Neural crest cell (in vitro differentiated cells): Measurements from ENCODE around the gene CCDC66. TPM values are rescaled to one million over a fixed set of nuclear protein-coding genes. Genes with fewer than 3 reads are reported as not detected.
"Not testable (repeated sequence)": the region's sequence is repeated elsewhere in the genome, so short reads cannot be mapped to it uniquely, and the experiment has no call there.

Experiments
- DNase-seq: peaks from one replicate; pipeline ENCODE4 v3.0.0; 2021; ENCODE audit warnings: low read depth, mixed read lengths, low spot score
- H3K27ac Mint-ChIP-seq: one replicate; pipeline ENCODE4 v1.8.0; 2021; ENCODE audit warnings: mild to moderate bottlenecking, mixed read lengths; ENCODE audit not compliant: unreplicated experiment
- H3K27me3 Mint-ChIP-seq: 2 replicates; pipeline ENCODE4 v1.8.0; 2021; ENCODE audit warnings: low read depth, mild to moderate bottlenecking, mixed read lengths
- H3K36me3 Mint-ChIP-seq: 2 replicates; pipeline ENCODE4 v1.8.0; 2021; ENCODE audit warnings: low read depth, mild to moderate bottlenecking, mixed read lengths
- H3K4me1 Mint-ChIP-seq: 2 replicates; pipeline ENCODE4 v1.8.0; 2021; ENCODE audit warnings: mixed read lengths
- H3K4me3 Mint-ChIP-seq: one replicate; pipeline ENCODE4 v1.8.0; 2021; ENCODE audit warnings: mild to moderate bottlenecking, mixed read lengths
- H3K9me3 Mint-ChIP-seq: 2 replicates; pipeline ENCODE4 v1.8.0; 2021; ENCODE audit warnings: mixed read lengths
- CTCF ChIP-seq: fragments of 200-600 bp; sonication (generic); conservative IDR thresholded peaks from 2 replicates; pipeline ENCODE4 v1.5.0; 2021; ENCODE audit warnings: antibody characterized with exemption, mild to moderate bottlenecking
- total RNA-seq: library from RNA; stranded (reverse); gene quantifications from 2 replicates; pipeline ENCODE4 v1.2.1, GENCODE V29; 2021

The CCDC66 gene
- total RNA-seq, 1 donor from 2014 or later: 30.9 TPM

GRCh38 chr3:56547486-56547885 lies 9.5 kb upstream of the CCDC66 start:
- Mint-ChIP-seq H3K4me1 (no peaks in the 10 kb centered on the region), H3K4me3 (no peak overlapping the region), H3K27ac (no peak overlapping the region), H3K27me3 (peaks cover 52% of the 10 kb centered on the region), H3K36me3 (no peaks in the 10 kb centered on the region), H3K9me3 (no peaks in the 10 kb centered on the region)
- TF ChIP-seq CTCF: no peak
- DNase-seq: no peak

- Mint-ChIP-seq H3K4me3 (peak overlapping the region; percentile 99), H3K4me1 (peaks cover 23% of the 10 kb centered on the region), H3K27me3 (peaks cover 21% of the 10 kb centered on the region), H3K36me3 (peaks cover 5% of the 10 kb centered on the region), H3K9me3 (no peaks in the 10 kb centered on the region), H3K27ac (no peak overlapping the region)
- TF ChIP-seq CTCF: no peak
- DNase-seq: no peak
Observed at GRCh38 chr3:56557831-56558170, 826 bp downstream of the CCDC66 start.

GRCh38 chr3:56573501-56573900 lies 16.5 kb downstream of the CCDC66 start:
- TF ChIP-seq CTCF: no peak
- H3K36me3 Mint-ChIP-seq: peaks cover 46% of the 10 kb centered on the region
- H3K27me3 Mint-ChIP-seq: no peaks in the 10 kb centered on the region
- peaks cover 14% of the 10 kb centered on the region for H3K9me3 Mint-ChIP-seq
- no peaks in the 10 kb centered on the region for H3K4me1 Mint-ChIP-seq
- H3K27ac Mint-ChIP-seq: no peak overlapping the region
- no peak overlapping the region for H3K4me3 Mint-ChIP-seq
- DNase-seq: no peak

GRCh38 chr3:56581941-56582340 lies 25.0 kb downstream of the CCDC66 start:
- not testable (repeated sequence) for H3K4me3 Mint-ChIP-seq, H3K4me1 Mint-ChIP-seq, H3K27ac Mint-ChIP-seq, DNase-seq, H3K27me3 Mint-ChIP-seq
- peaks cover 67% of the 10 kb centered on the region for H3K36me3 Mint-ChIP-seq
- H3K9me3 Mint-ChIP-seq: peaks cover 18% of the 10 kb centered on the region

GRCh38 chr3:56584275-56584674 lies 27.3 kb downstream of the CCDC66 start:
- not testable (repeated sequence) for DNase-seq, H3K4me1 Mint-ChIP-seq, H3K4me3 Mint-ChIP-seq, H3K27me3 Mint-ChIP-seq, H3K9me3 Mint-ChIP-seq, H3K27ac Mint-ChIP-seq
- H3K36me3 Mint-ChIP-seq: peaks cover 50% of the 10 kb centered on the region

- no peaks in the 10 kb centered on the region for H3K27me3 Mint-ChIP-seq
- TF ChIP-seq CTCF: no peak
- DNase-seq: no peak
- H3K4me3 Mint-ChIP-seq: no peak overlapping the region
- peak overlapping the region; percentile 53 for H3K27ac Mint-ChIP-seq
- H3K36me3 Mint-ChIP-seq: peaks cover 14% of the 10 kb centered on the region
- peaks cover 10% of the 10 kb centered on the region for H3K4me1 Mint-ChIP-seq
- H3K9me3 Mint-ChIP-seq: no peaks in the 10 kb centered on the region
Observed at GRCh38 chr3:56590814-56591213, 33.8 kb downstream of the CCDC66 start.

- TF ChIP-seq CTCF: no peak
- Mint-ChIP-seq H3K27me3 (no peaks in the 10 kb centered on the region), H3K4me3 (no peak overlapping the region), H3K27ac (peak overlapping the region; percentile 53), H3K4me1 (peaks cover 10% of the 10 kb centered on the region), H3K9me3 (peaks cover under 1% of the 10 kb centered on the region), H3K36me3 (peaks cover 15% of the 10 kb centered on the region)
- DNase-seq: no peak
Observed at GRCh38 chr3:56591262-56591661, 34.3 kb downstream of the CCDC66 start.
